ENCODE results near the gene SMARCB1.

SMARCB1 gene

GRCh38 chr22:23780146-23780748 lies 6.5 kb upstream of the SMARCB1 start:
- intact Hi-C loops (cut with micrococcal nuclease), result loop anchor here (10.0 kb wide), 1 partner anchor 135 kb away; no protein-coding TSS in a partner anchor
- no peaks in the 10 kb centered on the region for H3K36me3 Mint-ChIP-seq (ENCODE audit: low read depth)
- no peak overlapping the region for H3K27ac Mint-ChIP-seq
- H3K9me3 Mint-ChIP-seq, result no peaks in the 10 kb centered on the region
- H3K4me1 Mint-ChIP-seq (ENCODE audit: low read depth), result no peaks in the 10 kb centered on the region
- no peak overlapping the region for H3K4me3 Mint-ChIP-seq
- peaks cover 4% of the 10 kb centered on the region for H3K27me3 Mint-ChIP-seq

- H3K27ac Mint-ChIP-seq, result no peak overlapping the region
- H3K4me3 Mint-ChIP-seq, result no peak overlapping the region
- no peaks in the 10 kb centered on the region for H3K9me3 Mint-ChIP-seq
- H3K4me1 Mint-ChIP-seq (ENCODE audit: low read depth), result no peaks in the 10 kb centered on the region
- intact Hi-C loops (cut with micrococcal nuclease), result loop anchor here (10.0 kb wide), 1 partner anchor 134 kb away; no protein-coding TSS in a partner anchor
- peaks cover 4% of the 10 kb centered on the region for H3K27me3 Mint-ChIP-seq
- no peaks in the 10 kb centered on the region for H3K36me3 Mint-ChIP-seq (ENCODE audit: low read depth)
These were observed 5.7 kb upstream of the SMARCB1 start for GRCh38 chr22:23781065-23781464.

DNA sequence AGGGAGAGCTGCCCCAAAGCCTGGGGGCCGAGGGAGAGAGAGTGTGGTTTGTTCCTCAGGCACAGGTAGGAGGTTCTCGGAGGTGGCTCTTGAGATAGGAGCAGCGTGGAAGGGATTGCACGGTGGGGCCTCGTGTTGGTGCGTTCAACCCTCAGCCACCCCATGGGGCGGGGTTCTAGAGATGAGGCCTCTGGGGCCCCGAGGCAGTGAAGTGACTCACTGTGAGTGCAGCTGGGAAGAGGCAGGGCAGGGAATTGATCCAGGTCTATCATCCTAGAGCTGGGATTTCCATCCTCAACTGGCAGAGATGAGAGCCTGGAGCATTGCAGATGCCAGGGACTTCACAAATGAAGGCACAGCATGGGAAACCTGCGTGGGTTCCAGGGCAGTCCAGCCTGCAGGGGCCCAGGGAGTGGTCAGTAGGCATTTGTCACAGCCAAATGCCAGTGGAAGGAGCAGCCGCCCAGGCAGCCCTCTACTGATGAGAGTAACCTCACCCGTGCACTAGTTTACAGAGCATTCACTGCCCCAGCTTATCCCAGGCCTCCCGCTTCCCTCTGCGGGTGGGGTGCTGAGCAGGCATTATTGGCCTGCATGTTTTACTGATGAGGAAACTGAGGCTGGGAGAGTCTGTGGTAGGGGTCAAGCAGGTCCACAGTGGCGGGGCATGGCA lies 5.1 kb upstream of the SMARCB1 start:
- H3K27me3 Mint-ChIP-seq, result peaks cover 4% of the 10 kb centered on the region
- no peak overlapping the region for H3K27ac Mint-ChIP-seq
- intact Hi-C loops (cut with micrococcal nuclease), result loop anchor here (10.0 kb wide), 1 partner anchor 133 kb away; no protein-coding TSS in a partner anchor
- no peak overlapping the region for H3K4me3 Mint-ChIP-seq
- H3K36me3 Mint-ChIP-seq (ENCODE audit: low read depth), result no peaks in the 10 kb centered on the region
- no peaks in the 10 kb centered on the region for H3K9me3 Mint-ChIP-seq
- peaks cover 3% of the 10 kb centered on the region for H3K4me1 Mint-ChIP-seq (ENCODE audit: low read depth)

GRCh38 chr22:23782252-23782651 lies 4.5 kb upstream of the SMARCB1 start:
- H3K9me3 Mint-ChIP-seq, result no peaks in the 10 kb centered on the region
- H3K4me3 Mint-ChIP-seq, result no peak overlapping the region
- intact Hi-C loops (cut with micrococcal nuclease), result loop anchor here (10.0 kb wide), 1 partner anchor 133 kb away; no protein-coding TSS in a partner anchor
- H3K27ac Mint-ChIP-seq, result no peak overlapping the region
- H3K4me1 Mint-ChIP-seq (ENCODE audit: low read depth), result peaks cover 5% of the 10 kb centered on the region
- H3K27me3 Mint-ChIP-seq, result peaks cover 4% of the 10 kb centered on the region
- no peaks in the 10 kb centered on the region for H3K36me3 Mint-ChIP-seq (ENCODE audit: low read depth)

DNA sequence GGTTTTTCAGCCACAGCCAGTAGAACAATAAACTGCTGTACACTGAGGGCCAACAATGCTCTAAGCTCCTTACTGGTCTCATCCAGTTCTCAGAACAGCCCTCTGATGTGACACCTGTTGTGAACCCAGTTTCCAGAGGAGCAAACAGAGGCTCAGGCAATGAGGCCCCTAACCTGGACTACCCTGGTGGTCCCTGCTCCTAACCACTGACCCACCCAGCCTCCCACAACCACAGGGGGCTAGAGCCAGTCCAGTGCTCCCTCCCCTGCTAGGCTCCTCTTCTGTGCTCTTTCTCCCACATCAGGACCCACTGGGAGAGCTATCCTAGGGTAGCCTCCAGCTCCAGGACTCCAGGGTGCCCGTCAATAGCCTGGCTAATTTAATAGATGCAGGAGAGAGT lies 4.1 kb upstream of the SMARCB1 start:
- Mint-ChIP-seq H3K9me3 (no peaks in the 10 kb centered on the region), H3K4me3 (no peak overlapping the region), H3K27me3 (peaks cover 4% of the 10 kb centered on the region), H3K4me1 (ENCODE audit: low read depth) (peaks cover 10% of the 10 kb centered on the region), H3K27ac (no peak overlapping the region), H3K36me3 (ENCODE audit: low read depth) (no peaks in the 10 kb centered on the region)
- intact Hi-C loops (cut with micrococcal nuclease), result loop anchor here (10.0 kb wide), 1 partner anchor 132 kb away; no protein-coding TSS in a partner anchor

DNA sequence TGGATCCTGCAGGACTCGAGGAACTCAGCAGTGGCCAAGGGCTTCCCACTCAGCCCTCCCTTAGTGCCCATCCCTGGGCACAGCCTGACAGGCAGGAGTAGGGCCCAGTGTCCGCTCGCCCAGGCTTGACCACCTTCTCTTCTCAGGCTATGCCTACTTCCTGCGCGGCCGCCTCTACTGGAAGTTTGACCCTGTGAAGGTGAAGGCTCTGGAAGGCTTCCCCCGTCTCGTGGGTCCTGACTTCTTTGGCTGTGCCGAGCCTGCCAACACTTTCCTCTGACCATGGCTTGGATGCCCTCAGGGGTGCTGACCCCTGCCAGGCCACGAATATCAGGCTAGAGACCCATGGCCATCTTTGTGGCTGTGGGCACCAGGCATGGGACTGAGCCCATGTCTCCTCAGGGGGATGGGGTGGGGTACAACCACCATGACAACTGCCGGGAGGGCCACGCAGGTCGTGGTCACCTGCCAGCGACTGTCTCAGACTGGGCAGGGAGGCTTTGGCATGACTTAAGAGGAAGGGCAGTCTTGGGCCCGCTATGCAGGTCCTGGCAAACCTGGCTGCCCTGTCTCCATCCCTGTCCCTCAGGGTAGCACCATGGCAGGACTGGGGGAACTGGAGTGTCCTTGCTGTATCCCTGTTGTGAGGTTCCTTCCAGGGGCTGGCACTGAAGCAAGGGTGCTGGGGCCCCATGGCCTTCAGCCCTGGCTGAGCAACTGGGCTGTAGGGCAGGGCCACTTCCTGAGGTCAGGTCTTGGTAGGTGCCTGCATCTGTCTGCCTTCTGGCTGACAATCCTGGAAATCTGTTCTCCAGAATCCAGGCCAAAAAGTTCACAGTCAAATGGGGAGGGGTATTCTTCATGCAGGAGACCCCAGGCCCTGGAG lies 3.3 kb upstream of the SMARCB1 start:
- Mint-ChIP-seq H3K4me3 (no peak overlapping the region), H3K36me3 (ENCODE audit: low read depth) (no peaks in the 10 kb centered on the region), H3K27me3 (peaks cover 4% of the 10 kb centered on the region), H3K4me1 (ENCODE audit: low read depth) (peaks cover 14% of the 10 kb centered on the region), H3K9me3 (no peaks in the 10 kb centered on the region), H3K27ac (no peak overlapping the region)
- intact Hi-C loops (cut with micrococcal nuclease), result loop anchor here (10.0 kb wide), 1 partner anchor 131 kb away; no protein-coding TSS in a partner anchor

DNA sequence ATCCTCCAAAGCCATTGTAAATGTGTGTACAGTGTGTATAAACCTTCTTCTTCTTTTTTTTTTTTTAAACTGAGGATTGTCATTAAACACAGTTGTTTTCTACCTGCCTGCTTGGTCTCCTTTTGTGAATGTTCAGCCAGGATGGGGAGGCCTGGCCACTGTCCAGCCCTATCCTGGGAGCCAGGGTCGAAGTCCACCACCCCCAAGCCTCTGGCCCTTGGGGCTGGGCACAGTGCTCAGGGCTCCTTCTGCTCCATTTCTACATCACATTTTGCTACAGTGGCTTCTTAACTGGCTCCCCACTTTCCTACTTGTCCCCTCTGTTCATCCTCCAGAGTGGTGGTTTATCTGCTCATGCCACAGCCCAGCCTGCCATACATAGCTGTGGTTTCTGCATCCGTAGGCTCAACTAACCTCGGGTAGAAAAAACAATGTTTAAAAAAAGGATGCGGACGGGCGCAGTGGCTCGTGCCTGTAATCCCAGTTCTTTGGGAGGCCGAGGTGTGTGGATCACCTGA lies 2.5 kb upstream of the SMARCB1 start:
- H3K27ac Mint-ChIP-seq, result no peak overlapping the region
- no peaks in the 10 kb centered on the region for H3K9me3 Mint-ChIP-seq
- H3K4me1 Mint-ChIP-seq (ENCODE audit: low read depth), result peaks cover 14% of the 10 kb centered on the region
- peaks cover under 1% of the 10 kb centered on the region for H3K36me3 Mint-ChIP-seq (ENCODE audit: low read depth)
- no peak overlapping the region for H3K4me3 Mint-ChIP-seq
- peaks cover 4% of the 10 kb centered on the region for H3K27me3 Mint-ChIP-seq
- intact Hi-C loops (cut with micrococcal nuclease), result loop anchor here (10.0 kb wide), 1 partner anchor 131 kb away; no protein-coding TSS in a partner anchor

- Mint-ChIP-seq H3K27ac (peak overlapping the region; percentile 89), H3K9me3 (no peaks in the 10 kb centered on the region), H3K36me3 (ENCODE audit: low read depth) (peaks cover 7% of the 10 kb centered on the region), H3K4me1 (ENCODE audit: low read depth) (peaks cover 21% of the 10 kb centered on the region), H3K4me3 (no peak overlapping the region), H3K27me3 (peaks cover 4% of the 10 kb centered on the region)
- intact Hi-C loops (cut with micrococcal nuclease), result loop anchor here (5.0 to 10.0 kb wide), 2 partner anchors 51 to 129 kb away; partner anchors contain the start of gene DERL3
These were observed 480 bp upstream of the SMARCB1 start for GRCh38 chr22:23786261-23786710.

DNA sequence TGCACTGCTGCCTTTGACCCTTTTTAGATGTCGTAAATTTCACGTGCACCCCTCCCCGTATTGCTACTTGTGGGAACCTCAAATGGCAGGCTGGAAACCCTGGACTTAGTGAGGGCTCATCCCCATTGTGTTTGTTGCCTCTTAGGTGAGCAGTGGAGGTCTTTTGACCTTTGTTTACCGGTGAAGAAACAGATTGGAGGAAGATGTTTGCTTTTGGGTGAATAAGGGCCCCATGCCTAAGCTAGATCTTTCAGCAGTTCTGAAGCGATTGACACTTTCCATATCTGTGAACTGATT lies 782 bp downstream of the SMARCB1 start:
- Mint-ChIP-seq H3K4me3 (peak overlapping the region; percentile 77), H3K4me1 (ENCODE audit: low read depth) (peaks cover 21% of the 10 kb centered on the region), H3K36me3 (ENCODE audit: low read depth) (peaks cover 19% of the 10 kb centered on the region), H3K27me3 (peaks cover 4% of the 10 kb centered on the region), H3K27ac (peak overlapping the region; percentile 89), H3K9me3 (no peaks in the 10 kb centered on the region)
- intact Hi-C loops (cut with micrococcal nuclease), result loop anchor here (5.0 to 10.0 kb wide), 2 partner anchors 50 to 127 kb away; partner anchors contain the start of gene DERL3

- H3K4me3 Mint-ChIP-seq, result peak overlapping the region; percentile 77
- H3K36me3 Mint-ChIP-seq (ENCODE audit: low read depth), result peaks cover 23% of the 10 kb centered on the region
- H3K27me3 Mint-ChIP-seq, result peaks cover 4% of the 10 kb centered on the region
- intact Hi-C loops (cut with micrococcal nuclease), result loop anchor here (5.0 to 10.0 kb wide), 2 partner anchors 49 to 127 kb away; partner anchors contain the start of gene DERL3
- peaks cover 21% of the 10 kb centered on the region for H3K4me1 Mint-ChIP-seq (ENCODE audit: low read depth)
- H3K9me3 Mint-ChIP-seq, result no peaks in the 10 kb centered on the region
- H3K27ac Mint-ChIP-seq, result peak overlapping the region; percentile 89
These were observed 1.1 kb downstream of the SMARCB1 start for GRCh38 chr22:23787910-23788309.

GRCh38 chr22:23789121-23789520 lies 2.4 kb downstream of the SMARCB1 start:
- peaks cover 21% of the 10 kb centered on the region for H3K4me1 Mint-ChIP-seq (ENCODE audit: low read depth)
- peaks cover 4% of the 10 kb centered on the region for H3K27me3 Mint-ChIP-seq
- H3K9me3 Mint-ChIP-seq, result no peaks in the 10 kb centered on the region
- H3K4me3 Mint-ChIP-seq, result no peak overlapping the region
- H3K27ac Mint-ChIP-seq, result no peak overlapping the region
- intact Hi-C loops (cut with micrococcal nuclease), result loop anchor here (5.0 to 10.0 kb wide), 2 partner anchors 48 to 126 kb away; partner anchors contain the start of gene DERL3
- H3K36me3 Mint-ChIP-seq (ENCODE audit: low read depth), result peaks cover 35% of the 10 kb centered on the region

DNA sequence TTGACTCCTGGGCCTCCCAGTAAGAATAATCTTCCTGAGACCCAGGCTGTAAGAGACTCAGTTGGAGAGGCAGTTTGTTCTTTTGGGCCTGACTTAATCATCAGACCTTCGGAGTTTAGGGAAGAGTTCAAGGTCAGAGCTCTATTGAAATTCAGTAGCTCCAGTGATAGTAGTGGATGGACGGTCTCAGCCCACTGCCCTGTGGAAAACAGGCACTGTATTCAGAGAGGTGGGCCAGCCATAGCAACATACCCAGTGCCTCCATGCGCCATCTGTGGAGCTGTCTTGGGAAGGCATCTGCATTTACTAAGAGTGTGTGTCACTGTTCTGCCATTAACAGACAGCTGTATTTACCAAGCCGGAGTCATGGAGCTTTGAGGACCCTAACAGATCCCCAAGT lies 2.9 kb downstream of the SMARCB1 start:
- Mint-ChIP-seq H3K36me3 (ENCODE audit: low read depth) (peaks cover 40% of the 10 kb centered on the region), H3K27ac (no peak overlapping the region), H3K4me1 (ENCODE audit: low read depth) (peaks cover 21% of the 10 kb centered on the region), H3K27me3 (peaks cover under 1% of the 10 kb centered on the region), H3K9me3 (no peaks in the 10 kb centered on the region), H3K4me3 (no peak overlapping the region)
- intact Hi-C loops (cut with micrococcal nuclease), result loop anchor here (5.0 to 10.0 kb wide), 2 partner anchors 48 to 125 kb away; partner anchors contain the start of gene DERL3

All from dendritic cell treated with granulocyte-macrophage colony-stimulating factor and Interleukin-4, amounts not matched to agents 40 ng/mL and 50 ng/mL, for 4 days (primary cell).